Activated naive CD4-positive, alpha-beta T cell (primary cell): ENCODE measurements around the gene FUZ.

Source experiments
- DNase-seq, 4 experiments: peaks; one replicate each; lab custom pipeline; 2025; lab: John Stamatoyannopoulos, UW

FUZ gene, protein sequence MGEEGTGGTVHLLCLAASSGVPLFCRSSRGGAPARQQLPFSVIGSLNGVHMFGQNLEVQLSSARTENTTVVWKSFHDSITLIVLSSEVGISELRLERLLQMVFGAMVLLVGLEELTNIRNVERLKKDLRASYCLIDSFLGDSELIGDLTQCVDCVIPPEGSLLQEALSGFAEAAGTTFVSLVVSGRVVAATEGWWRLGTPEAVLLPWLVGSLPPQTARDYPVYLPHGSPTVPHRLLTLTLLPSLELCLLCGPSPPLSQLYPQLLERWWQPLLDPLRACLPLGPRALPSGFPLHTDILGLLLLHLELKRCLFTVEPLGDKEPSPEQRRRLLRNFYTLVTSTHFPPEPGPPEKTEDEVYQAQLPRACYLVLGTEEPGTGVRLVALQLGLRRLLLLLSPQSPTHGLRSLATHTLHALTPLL

DNA sequence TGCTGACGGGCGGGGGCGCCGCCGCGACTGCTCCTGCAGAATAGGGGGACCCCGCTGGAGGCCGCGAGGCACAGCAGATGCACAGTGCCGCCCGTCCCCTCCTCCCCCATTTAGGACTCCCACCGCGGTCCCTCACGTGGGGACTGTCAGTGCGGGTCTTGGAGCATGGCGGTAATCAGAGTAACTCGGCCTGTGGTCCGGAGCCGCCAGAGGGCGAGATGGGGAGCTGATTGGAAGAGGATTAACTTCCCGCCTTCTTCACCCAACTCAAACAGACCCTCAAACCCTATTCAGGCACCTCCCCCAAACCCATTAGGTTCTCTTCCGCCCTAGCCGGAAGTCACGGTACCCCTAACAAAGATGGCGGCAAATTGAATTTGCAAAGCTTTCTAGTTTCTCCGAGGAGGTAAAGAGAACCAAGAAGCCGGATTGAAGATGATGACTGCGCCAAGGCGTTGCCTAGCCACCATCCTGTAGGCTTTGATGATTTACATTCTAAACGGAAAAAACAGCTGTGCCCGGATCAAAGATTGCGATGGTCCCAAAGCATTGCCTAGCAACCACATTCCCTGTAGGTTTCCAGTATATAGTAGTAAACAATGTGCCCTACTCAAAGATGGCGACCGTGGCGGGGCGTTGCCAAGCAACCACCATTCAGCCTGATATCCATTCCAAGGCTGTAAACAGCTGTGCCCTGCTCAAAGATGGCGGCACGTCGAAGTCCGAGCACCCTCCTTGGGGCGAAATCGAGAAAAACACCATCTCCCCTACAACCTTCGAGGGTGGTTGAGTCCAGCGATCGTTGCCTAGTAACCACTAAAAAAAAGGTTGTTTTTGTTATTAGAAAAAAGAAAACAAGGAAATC lies at the start of gene FUZ:
TSS of gene FUZ (minus strand) at position 296 of the 865 bp plus-strand sequence. CDS start at position 110, 186 bp downstream.
- DNase-seq = peak; percentile 67 to 83 (median 76)

DNA sequence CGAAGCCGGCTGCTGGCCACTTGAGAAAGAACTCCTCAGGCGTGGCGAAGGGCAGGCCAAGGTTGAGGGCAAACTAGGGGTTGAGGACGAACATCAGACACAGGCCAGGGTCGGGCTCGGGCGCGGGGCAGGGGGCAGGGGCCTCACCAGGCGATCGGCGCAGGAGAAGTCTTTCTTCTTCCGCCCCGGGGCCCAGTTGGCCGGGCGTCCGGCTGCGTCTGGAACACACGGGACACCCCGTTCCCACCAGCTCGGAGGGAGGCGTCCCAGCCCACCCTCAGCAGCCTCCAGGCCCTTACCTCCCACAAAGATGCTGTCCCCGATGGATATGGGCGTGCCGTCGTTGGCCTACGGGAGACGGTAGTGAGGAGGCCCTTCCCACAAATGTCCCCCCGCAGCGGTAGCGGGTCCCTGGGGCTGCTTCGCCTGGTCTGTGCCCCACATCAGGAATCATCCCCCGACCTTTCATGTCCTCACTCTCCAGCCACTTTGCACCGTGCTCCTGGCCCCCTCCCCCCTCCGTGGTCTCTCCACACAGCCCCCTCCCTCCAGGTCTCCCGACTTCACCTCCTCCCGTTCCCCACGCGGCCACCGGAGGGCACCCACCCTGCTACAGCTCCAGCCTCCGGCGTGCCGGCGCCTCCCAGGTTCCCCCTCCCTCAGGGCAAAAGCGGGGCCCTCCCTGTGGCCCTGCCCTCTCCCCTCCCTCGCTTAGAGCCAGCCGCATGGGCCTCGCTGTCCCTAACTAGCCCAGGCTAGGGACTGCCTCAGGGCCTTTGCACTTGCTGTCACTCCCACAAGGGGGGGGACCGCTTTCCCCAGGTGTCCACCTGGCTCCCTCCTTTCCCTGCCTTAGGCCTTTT lies 49.5 kb upstream of the FUZ start:
- no peak for DNase-seq

DNA sequence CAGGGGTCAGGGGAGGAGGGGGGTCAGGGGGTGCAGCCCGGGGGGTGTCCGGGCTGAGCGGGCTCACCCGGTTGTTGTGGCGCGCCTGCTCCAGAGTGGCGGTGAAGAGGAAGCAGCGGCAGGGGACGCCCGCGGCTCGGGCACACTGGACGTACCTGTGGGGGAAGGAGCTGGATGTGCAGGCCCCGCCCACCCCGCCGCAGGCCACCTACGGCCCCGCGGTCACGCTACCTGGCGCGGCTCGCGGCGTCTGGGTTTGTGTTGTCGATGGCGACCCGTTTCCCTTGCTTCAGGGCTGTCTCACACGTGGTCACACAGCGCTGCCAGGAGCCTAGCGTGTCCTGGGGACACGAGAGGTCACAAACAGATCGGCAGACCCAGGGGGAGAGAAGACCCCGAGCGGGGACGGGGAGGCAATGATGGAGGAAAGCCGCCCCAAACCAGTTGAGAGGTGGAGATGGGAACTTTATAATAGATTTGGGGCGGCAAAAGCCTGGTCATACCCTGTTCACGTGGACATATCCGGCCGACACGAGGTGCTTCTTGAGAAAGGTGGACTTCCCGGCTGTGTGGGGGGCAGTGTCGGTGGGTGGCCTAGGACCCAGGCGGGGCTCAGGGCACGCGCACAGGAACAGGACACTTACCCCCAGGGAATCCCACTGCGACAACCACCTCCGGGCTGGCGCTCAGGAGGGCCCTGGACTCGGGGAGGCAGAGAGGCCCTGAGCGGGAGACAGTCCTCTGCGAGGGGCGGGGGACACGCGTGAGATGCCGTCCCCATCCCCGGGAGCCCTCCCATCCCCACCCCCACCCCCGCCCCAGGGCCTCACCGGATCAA lies 48.7 kb upstream of the FUZ start:
- DNase-seq = no peak

DNA sequence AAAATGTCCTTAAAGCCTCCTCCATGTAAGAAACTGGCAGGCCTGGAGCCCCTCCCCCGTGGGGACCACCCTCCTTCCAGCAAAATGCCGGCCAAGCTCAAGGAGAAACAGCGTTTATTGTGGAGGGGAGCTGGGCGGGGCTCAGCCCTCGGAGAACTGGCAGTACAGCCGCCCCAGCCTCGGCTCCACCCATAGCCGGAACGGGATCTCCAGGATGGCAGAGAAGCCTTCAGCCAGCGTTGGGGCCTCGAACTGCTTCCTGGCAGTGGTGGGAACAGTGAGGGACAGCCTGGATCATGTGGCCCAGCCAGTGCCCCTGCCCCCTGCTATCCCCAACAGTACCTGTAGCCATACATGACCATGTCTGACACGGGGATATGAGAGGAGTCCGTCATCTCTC lies 48.0 kb upstream of the FUZ start:
- no peak for DNase-seq

DNA sequence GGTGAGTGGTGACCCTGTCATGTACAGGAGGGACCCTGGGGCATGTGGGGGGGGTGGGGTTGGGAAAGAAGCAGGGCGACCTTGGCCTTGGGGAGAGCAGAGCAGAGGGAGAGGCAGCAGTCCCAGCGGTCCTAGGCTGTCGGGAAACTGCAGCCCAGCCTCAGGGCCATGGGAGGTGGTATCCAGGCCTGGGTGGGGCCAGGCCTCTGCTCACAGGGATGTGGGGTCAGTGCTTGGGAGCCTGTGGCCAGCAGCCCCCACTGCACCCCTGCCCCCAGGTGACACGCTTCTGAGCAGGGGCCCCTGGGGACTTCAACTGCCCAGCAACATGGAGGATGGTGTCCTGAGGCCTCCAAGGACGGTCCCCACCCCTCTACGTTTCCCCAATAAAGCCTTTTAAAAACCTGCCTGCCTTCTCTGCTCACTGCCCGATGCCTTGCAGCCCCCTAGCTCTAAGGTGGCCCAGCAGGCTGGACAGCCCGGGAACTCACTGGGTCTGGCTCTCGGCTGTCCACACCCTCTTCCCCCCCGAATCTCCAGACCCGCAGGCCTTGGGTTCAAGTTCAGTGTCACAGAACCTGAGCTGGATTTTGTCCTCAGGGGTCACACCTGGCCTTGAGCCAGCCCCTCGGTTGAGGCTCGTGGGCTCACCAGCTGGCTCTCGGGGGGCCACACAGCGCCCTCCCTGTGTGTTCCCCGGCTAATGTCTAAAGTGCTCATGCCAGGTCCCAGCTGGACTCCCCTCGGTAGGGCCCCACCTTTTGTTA lies 47.4 kb upstream of the FUZ start:
- DNase-seq = no peak

DNA sequence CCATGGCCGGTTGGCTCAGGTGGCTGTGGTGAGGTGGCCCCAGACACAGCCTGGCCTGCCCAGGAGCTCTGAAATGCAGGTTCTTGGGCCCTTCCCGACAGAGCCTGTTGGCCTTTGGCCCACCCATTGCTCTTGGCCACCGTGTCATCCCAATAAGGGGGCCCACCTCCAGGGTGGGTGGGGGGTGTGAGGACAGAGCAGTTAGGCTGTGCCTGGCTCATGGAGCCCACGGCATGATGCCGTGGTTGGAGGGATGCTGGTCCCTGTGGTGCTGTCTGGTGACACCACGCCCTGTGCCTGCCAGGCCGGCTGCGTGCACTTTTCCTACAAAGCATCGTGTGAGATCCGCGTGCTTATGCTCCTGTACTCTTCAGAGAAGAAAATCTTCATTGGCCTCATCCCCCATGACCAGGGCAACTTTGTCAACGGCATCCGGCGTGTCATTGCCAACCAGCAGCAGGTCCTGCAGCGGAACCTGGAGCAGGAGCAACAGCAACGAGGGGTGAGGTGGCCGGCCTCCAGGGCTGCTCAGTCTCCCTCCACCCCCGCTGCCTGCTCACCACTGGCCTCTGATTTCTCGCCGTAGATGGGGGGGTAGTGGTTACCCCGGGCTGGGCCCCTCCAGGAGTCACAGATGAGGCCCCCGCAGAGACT lies 46.7 kb upstream of the FUZ start:
- no peak for DNase-seq

DNA sequence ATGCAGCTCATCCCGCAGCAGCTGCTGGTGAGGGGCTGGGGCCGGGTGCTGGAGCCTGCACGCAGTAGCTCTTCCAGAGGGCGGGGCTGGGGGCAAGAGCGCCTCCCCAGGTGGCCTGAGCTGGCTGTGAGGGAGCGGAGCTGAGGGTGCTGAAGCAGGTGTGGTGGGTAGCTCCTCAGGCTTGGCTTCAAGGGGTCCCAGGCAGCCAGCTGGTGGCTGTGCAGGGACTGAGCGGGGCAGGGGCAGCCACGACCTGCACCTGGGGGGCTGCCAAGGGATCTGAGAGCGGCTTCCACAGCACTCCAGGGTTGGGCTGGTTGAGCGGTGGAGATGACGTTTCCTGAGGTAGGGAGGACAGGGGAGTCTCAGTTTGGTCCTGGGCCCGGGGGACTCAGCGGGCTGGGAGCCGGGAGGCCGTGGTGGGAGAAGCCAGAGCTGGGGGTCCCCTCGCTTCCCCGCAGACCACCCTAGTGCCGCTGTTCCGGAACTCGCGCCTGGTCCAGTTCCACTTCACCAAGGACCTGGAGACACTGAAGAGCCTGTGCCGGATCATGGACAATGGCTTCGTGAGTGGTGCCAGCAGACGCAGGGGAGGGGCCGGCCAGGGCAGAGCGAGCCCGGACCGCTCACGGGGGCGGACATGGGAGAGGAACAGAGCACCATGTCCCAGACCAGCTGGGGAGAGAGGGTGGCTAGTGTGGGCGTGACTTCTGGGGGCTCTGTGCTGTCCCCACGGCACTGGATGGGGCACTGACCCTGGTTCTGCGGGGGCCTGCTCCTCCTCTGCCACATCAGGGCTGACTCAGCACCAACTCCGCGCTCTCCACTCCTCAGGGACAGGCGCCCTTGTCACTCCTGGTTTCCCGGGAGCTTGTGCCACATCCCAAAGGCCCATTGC lies 45.2 kb upstream of the FUZ start:
- DNase-seq = no peak

DNA sequence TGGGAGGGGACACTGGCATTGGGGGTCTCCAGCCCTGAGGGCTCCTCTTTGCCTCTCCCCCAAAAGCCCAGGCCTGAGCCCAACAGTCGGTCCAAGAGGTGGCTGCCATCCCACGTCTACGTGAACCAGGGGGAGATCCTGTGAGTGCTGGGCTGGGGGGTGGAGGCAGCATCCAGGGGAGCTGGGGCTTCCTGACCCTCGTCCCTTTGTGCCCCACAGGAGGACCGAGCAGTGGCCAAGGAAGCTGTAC lies 44.7 kb upstream of the FUZ start:
- DNase-seq = no peak

DNA sequence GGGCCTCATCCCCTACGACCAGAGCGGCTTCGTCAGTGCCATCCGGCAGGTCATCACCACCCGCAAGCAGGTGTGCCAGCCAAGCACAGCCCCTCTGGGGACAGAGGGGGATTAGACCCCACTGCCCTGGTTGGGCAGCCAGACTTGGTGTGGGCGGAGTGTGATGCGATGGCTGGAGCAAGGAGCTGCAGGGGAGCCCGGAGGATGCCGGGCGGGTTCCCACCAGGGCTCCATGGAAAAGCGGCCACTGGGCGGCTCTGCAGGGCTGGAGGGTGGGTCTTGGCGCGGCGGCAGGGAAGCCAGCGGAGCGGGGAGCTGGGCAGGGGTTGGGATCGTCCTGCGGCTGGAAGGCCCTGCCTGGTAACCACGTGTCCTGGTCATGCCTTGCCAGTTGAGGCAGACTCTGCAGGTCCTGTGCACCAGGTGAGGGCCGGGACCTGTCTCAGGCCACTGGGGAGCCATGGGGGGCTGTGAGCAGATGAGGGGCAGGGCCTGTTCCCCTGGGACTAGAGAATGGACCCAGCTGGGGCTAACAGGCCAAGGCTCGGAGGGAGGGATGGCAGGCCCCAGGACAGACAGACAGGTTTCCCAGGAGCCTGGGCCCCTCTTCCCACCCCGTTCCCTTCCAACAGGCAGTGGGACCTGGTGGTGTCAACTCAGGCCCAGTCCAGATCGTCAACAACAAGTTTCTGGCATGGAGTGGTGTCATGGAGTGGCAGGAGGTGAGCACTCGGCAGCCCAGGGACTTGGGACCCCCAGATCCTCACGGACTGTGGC lies 44.2 kb upstream of the FUZ start:
- no peak for DNase-seq

DNA sequence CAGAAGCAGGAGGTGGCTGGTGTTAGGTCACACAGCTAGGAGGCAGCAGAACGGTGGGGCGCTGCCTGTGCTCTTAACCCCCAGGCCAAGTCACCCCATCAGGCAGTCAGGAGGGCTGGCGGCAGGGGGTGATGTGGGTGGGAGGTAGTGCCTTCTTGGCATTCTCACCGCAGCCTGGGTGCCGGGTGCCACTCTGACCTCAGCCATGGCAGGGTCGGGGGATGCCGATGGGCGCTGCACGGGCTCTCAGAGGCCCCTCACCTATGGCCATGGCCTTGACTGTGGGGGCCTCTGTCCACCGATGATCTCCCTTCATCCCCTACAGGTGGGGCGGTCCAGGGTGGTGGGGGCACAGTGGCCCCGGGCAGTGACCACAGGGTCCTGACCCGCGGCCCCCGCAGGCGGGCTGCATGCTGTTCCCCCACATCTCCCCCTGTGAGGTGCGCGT lies 43.5 kb upstream of the FUZ start:
- DNase-seq = no peak

DNA sequence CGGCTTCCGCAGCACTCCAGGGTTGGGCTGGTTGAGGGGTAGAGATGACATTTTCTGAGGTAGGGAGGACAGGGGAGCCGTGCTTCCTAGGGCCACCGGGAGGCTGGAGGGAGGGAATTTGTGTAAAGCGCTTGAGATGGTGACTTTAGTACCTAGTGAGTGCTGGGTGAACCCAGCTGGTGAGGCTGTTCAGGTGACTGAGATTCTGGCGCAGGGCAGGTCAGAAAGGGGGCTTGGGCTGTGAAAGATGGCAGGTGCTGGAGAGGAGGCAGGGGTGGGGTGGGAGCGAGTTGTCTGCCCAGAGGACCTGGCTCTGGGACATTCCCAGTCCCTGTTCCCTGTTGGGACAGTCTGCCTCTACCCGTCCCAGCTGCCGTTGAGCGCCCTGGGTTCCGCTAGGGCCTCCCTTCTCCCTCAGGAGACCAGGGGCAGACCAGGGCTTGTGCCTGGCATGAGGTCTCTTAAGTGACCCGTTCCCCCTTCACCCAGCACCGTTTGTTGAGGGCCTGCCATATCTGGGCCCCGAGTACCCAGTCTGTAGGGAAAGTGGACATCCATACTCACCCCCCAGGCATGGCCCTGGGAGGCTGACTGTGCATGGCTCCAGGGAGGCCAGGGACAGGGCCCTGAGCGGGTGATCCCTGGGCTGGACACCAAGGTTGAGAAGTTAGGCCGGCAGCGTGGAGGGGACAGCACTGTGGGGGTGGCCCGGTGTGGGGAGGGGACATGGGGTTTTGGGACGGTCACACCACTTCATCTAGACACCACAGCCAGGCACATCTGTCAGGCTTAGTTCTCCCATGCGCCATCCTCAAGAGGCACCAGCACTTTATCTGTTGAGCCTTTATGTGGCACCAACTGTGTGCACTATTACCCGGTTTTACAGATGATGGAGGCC lies 42.8 kb upstream of the FUZ start:
- DNase-seq = no peak

DNA sequence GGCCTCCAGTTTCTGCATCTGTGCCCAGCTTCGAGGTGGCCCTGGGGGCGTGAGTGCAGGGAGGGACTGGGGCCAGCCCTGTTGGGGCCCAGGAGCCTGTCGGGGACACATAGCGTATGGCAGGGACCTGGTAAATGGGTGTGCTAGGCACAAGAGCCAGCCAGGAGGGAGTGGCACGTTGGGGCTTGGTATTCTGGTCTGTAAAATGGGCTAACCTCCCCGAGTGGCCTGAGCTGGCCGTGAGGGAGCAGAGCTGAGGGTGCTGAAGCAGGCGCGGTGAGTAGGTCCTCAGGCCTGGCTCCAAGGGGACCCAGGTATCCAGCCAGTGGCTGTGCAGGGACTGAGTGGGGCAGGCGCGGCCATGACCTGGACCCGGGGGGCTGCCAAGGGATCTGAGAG lies 42.2 kb upstream of the FUZ start:
- no peak for DNase-seq

DNA sequence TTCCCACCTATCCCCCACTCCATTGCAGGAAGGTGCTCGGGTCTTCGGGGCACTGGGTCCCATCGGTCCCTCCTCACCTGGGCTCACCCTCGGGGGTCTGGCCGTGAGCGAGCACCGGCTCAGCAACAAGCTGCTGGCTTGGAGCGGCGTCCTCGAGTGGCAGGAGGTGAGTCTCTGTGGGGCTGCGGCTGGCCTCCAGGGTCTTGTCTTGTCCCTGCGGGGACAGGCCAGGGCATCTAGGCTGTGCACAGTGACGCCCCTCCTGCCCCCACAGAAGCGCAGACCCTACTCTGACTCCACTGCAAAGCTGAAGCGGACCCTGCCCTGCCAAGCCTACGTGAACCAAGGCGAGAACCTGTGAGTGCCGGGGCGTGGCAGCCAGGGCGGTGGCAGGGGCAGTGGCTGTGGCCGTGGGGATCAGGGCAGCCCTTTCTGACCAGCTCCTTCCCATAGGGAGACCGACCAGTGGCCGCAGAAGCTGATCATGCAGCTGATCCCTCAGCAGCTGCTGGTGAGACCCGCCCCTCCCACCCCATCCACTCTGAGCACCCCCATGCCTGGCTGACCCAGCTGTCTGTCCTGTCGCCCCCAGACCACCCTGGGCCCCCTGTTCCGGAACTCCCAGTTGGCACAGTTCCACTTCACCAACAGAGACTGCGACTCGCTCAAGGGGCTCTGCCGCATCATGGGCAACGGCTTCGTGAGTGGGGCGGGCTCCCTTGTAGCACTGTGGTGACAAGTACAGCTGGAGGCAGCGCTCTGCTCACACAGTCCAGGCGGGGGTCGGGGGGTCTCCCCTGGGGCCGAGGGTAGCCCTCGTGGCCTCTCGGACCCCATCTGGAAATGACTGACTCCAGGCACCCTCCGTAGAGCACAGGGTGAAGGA lies 41.5 kb upstream of the FUZ start:
- no peak for DNase-seq

DNA sequence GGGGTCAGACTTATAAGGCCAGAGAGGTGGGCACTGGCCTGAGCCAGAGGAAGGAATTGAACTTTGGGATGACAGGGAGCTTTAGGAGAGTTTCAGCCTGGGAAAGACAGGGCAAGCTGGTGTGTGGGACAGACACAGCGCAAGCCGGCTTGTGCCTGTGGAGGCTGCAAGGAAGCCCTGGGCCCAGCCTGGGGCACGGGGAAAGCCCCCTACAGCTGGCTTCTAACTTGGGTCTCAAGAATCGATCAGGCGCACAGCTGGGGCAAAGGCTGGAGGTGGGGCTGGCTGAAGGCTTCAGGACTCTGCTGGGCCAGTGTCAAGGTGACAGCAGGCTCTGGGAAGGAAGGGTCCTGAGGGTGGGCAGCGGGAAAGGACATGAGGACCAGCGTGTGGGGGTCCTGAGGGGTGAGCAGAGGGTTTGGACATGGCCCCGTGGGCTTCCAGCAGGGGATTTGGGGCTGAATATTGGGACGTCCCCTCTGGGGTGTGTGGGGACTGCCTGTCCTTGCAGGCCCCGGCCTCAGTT lies 40.8 kb upstream of the FUZ start:
- no peak for DNase-seq

DNA sequence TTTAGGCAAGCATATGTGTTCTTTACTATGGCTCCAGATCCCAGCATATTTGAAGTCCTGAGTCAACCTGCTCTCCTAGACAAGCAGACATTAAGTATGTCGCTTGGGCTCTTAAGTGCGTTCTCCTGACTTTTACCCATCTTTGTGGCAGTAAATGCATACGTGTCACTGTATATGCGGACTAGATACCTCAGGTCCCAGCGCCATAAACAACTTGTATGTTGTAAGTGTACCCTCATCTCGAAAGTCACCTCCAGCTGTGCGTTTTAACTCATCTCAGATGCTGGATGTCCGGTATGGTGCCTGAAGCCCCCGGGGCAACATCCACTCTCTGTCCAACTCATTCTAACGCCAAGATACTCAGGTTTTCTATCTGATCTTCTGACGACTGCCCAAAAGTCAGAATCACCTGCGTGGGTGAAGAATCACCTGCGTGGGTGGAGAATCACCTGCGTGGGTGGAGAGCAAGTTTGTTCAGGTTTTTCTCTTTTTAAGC lies 39.6 kb upstream of the FUZ start:
- DNase-seq = no peak
